ENCODE data around the gene EDNRB.
"Not testable (repeated sequence)": the region's sequence is repeated elsewhere in the genome, so short reads cannot be mapped to it uniquely, and the experiment has no call there.

EDNRB gene

DNA sequence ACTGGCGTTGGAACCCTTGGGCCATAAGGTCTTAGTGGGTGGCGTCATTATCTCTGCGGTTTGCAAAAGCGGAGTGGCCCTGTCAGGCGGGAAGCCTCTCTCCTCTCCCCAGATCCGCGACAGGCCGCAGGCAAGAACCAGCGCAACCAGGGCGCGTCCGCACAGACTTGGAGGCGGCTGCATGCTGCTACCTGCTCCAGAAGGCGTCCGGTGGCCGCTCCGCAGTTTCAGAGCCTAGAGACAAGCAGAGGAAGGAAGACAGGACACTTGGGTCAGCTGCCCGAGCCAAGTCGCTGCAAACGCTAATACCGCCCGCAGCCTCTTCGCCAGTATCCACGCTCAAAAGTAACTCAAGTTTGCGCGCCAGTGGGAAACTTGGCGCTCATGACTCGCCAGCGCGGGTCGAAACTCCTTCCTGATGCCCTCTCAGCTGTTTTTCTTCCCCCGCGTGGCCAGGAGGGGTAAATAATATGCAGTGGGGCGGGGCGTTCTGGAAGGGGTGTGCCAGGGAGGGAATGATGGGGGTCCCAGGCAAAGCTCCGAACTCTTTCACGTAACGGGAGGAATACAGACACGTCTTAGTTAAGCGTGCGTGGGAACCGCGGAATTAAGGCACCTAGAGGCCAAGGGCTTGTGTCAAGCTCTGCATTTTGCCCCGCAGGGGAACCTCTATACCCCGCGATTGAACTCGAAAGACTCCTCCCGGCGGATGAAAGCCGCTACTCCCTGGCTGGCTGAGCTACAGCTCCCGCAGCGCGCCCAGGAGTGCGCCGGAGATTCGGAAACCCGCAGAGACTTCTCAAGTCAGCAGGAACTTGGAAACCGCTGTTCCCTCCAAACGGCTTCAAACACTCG, at the start of gene EDNRB:
Gene EDNRB (minus strand): TSS at position 441 of the 855 bp plus-strand sequence. CDS start 258 bp downstream, at position 183.
- peak; percentile 49 for DNase-seq

DNA sequence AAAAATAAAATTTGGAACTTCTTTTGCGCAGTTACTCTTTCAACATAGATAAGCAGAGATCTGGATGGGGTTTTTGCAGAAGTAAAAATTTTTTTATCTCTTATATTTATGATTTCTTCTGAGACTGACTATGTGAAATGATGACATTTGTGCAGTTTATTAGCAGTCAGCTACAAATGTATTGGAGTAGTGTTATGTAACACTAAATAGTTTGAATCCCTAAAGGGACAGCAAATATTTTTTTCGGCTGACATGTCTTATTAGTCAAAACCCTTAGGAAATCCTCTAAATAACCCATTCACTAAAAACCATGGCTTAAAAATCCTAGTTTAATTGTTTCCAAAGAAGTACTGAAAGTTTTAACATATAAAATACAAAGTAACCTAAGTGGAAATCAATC, 48.0 kb upstream of the EDNRB start:
- no peak for DNase-seq

DNA sequence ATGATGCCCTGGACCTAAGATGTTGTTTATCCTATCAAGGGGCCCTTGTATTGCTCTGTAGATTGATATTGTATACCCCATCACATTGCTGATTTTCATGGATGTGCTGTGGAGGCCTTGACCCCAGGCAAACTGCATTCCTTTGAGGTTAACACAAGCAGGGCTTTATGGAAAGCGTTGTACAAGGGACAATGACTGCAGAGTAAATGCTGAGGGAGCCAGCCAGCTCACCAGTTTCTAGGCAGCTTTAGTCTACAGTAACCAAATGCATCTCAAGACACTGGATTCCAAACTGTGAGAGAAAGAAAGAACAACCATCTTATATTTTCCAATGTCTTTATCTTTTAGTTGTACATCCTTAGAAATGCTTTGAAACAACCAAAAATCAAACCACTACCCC, 34.1 kb upstream of the EDNRB start:
- no peak for DNase-seq

DNA sequence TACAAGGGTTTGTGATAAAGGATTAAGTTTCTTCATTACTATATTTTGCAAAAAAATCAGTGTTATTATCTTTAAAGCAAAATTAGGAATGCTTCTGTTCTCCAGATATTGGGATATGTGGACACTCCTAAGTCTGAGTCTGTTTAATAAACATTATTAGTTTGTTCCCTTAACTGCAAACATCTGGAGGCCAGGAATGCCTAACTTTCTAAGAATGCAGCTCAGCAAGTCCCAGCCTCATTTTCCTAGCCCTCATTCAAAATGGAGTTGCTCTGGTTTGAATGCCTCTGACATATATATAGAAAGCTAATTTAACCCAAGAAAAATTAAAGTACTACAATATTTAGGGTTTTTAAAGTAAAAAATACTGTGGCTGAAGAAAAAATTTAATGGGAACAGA, 33.6 kb upstream of the EDNRB start:
- no peak for DNase-seq

DNA sequence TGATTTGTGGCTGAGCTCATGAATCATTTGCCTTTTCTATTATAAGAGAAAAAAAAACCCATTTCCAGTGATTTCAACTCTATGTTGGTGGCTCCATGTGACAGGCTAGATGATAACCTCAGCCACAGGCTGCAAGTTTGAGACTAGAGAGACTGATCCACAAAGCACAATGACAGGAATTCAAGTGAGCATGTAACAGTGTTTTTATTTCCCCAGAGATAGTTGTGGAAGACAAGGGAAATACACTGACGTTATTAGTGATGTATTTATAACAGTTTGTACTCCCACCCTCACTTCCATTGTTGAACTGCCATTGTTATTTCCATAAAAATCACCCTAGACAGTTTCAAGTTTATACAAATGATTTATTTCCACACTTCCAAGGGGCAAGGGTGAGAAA, 27.9 kb upstream of the EDNRB start:
- no peak for DNase-seq

DNA sequence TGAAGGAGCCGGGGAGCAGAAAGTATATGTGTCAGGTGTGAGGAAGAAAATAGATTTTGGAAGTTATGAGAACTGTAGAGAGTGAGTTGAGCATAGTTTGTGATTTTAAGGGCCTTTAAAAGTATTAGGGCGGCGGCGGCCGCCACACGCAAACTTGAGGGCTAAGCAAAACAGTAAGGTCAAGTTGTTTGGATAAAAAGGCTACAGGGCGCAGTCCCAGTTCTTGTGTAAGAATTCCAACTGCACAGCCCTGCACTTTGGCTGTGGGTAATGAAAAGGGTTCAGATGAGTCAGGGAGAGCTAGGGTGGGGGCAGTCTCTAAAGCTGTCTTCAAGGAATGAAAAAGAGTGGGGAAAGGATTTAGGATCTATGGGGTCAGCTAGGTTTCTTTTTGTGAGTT, 16.4 kb upstream of the EDNRB start:
- DNase-seq: not testable (repeated sequence)

DNA sequence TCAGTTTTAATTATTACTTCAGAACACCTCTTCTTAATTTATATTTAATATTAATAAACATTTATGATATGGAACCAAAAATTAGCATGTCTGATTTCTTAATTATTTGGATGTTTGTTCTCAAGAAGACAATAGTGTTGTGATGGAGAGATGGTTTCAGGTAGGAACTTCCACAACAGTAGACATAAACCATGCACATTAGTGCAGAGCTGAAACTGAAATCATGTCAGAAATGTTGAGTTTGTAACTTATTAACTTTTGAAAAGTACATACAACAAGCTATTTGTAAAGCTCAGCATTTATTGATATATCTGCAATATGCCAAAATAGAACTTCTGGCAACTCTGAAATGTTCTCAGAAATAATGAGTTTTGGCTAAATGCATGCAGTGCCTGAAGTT, 11.8 kb upstream of the EDNRB start:
- DNase-seq: no peak

DNA sequence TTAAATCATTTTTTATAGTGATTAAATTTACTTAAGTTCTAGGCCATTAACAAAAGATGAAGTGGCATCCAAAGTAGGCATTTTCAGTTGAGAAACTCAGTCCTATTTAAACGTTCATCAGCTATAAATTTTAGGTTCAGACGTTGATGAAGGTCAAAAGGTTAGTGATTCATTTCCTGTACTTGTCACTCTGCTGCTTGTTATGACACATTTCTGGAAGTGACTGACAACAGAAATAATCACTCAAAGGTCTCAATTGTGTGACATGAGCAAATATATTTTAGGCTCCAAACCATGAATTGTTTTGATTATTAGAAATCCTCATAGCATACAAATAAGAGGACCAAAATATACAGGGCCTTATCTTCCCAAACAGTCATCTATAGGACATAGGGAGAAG, 10.3 kb upstream of the EDNRB start:
- DNase-seq: no peak

DNA sequence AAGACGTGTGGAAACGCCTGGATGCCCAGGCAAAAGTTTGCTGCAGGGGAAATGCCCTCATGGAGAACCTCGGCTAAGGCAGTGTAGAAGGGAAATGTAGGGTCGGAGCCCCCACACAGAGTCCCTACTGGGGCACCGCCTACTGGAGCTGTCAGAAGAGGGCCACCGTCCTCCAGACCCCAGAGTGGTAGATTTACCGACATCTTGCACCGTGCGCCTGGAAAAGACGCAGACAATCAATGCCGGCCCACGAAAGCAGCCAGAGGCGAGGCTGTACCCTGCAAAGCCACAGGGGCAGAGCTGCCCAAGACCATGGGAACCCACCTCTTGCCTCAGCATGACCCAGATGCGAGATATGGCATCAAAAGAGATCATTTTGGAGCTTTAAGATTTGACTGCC, 7.0 kb upstream of the EDNRB start:
- no peak for DNase-seq

DNA sequence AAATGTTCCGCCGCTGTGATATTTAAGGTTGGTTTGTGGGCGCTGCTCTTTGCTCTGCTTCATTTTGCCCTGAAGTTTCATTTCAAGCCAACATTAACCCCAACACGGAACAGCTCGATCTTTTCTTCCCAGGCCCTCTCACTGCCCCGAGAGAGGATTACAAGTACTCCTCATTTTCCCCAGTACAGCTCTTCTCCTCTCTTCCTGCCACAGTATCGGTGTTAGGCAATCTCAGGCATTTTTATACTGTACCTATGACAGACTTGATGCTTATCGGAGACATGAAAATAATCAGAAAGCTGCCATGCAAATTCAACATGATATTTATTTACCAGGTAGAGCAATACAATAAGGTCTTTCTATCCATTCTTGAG, 1.3 kb upstream of the EDNRB start:
- no peak for DNase-seq

DNA sequence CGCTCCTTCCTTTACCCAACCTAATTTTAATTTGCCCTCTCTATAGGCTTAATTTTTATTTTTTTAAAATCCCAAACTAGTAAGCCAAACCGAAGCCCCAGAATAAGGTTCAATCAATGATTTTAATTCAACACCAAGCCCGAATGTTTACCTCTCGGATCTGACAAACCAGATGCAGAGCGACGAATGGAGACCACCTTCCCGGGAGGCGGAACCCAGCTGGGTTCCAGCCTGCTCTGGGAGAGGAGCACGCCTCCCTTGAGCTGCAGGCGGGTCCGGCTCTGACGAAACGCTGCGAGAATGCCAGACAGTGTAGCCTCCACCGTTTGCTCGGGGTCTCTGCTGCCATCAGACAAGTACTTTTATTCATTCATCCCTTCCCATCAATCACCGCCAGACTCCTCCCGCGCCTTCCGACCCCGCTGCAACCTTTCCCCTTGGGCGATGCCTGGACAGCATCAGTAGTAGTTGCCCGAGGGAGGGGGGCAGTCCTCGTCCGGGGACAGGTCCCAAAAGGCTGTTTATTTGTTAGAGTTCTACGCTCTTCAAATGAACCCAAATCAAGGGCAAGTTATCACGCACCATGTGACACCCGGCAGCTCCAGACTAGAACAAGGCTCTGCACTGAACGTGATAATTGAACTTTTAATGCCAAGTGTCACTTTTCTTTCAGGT, 752 bp upstream of the EDNRB start:
- peak; percentile 53 for DNase-seq

DNA sequence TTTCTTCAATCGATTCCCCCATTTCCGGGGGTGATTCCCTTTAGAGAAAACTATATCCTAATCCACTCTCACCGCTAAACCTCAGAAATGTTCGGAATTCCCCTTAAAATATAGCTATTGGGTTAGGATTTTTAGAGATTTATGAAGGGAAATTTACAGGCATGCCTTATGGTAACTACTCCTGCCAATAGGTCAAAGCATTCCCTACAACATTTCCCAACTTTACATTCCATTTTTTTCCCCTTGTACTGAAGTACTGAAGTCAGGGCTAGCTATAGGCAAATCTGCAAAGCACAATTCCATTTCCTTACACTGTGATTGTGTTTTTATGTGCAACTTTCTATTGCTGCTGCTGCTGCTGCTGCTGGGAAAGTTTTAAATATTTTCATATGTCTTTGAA, 2.1 kb downstream of the EDNRB start:
- no peak for DNase-seq

DNA sequence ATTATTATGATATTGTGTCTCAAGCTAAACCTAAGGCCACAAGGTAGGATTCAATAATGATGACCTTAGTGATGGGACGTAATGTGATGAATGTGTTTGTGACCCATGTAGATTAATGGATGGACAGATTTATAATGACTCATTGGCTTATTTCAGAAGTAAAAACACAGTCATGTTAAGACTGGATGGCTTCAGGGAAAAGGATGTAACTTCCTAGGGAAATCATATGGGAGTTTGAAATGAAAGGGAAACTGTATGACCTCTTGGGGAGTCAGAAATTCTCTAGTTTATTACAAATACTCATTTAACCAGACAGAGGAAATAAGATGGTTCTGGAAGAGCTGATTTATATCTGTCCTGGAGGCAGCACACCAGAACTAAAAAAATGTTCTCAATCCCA, 2.9 kb downstream of the EDNRB start:
- no peak for DNase-seq

DNA sequence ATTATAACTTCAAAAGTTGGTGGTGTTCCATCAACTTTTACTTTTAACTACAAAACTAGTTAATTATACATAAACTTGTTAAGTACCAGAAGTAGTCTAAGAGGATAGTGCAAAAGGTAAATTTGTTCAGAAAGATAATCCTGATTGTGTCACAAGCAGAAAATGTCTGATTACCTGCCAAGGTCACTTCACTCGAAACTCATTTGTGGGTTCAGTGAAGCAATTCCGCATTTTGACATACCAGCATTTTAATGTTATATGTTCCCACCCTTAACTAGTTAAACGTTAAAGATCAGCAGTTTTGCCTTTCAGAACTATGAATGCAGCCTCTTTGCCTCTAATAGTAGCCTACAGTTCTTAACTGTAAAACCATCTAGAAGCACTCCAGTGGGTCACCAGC, 5.6 kb downstream of the EDNRB start:
- DNase-seq: no peak

DNA sequence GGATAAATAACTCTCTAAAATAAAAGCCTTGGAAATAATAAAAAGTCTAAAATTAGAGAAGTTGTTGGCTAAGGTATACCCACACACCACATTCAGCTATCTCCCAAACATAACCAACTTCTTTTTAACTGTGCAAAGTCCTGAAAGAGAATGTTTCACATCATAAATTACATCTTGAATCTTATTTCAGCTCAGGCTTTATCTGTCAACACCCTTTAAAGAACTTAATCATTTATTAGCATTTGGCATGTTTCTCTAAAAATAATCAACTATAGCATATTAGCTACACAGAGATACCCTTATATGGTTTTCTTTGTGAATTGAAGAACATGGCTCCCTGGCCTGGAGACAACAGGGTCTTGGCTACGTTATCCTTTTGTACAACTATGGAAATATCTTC, 6.9 kb downstream of the EDNRB start:
- DNase-seq: no peak

DNA sequence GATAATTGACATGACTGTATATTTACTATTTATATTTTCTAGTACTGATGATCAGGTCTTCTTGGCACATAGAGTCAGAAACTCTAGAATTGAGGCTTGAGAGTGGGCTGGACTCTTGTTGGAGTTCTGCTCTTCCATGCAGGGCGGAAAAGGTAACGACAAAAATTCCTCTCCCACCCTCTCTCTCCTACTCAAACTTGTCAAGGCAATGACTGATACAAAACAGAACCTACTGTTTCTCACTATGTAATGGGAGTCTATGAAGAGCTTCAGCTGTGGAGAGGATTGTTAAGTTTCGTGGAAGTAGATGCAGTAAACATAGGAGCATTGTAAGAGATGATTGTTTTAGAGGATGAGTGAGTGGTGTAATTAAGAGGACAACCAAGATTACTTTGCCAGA, 8.8 kb downstream of the EDNRB start:
- no peak for DNase-seq

DNA sequence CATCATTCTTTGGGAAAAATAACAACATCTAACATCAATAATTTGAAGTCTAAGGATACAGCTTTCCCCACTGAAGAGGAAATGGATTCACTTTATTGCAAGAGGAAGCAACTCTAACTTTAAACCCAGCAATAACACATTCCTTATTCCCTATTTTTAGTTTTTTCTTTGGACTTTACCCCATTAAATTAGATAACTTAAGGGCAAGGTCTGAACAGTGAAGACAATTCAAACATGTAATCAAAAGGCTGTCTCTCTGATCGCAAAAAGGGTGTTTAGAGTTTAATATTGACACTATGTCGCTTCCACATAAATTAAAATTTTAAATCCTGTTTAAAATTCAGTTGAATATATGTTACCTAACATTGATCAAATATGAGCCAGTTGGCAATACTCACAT, 10.1 kb downstream of the EDNRB start:
- no peak for DNase-seq

DNA sequence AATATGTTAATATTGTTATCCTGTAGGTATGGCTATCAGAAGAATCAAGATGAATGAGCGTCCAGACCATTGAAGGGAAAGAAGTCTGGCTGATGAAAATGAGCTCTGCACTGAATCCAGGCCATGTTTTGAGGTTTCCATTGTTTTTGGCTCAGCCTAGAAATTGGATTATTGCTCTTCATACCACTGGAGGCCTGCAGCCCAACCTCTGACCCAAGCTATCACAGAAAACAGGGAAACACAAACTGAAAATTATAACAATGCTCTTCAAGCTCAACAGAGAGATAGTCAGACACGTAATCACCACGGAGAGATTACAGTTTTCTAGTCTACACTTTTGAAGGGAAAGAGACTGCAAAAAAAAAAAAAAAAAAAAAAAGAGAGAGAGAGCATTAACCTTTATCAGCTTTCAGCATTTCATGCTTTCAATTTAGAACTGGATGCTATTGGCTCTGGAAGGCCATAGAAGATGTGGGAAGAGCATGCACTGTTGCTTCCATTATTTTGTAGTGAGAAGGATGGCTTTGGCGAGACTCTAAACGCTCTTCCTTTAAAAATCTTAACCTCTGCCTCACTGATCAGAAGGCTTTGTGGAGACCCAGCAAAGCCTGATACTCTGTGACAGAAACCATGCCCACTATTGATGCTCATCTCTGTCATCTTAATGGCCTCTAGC, 10.8 kb downstream of the EDNRB start:
- DNase-seq: no peak

DNA sequence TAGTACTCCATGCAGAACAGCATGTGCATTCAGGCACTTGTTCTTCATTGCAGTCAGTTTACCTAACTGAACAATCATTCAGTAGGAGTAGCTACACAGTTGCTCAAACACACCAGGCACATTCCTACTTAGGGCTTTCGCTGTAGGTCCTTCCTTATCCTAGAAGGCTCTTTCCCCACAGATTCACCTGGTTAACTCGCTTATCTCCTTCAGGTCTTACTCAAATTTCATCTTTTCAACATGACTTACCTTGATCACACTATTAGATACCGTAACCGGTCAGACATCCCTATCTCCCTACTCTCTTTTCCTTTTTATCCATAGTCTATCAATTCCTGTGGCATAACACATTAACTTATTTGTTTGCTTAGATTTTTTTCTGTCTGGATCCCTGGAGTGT, 14.6 kb downstream of the EDNRB start:
- no peak for DNase-seq

DNA sequence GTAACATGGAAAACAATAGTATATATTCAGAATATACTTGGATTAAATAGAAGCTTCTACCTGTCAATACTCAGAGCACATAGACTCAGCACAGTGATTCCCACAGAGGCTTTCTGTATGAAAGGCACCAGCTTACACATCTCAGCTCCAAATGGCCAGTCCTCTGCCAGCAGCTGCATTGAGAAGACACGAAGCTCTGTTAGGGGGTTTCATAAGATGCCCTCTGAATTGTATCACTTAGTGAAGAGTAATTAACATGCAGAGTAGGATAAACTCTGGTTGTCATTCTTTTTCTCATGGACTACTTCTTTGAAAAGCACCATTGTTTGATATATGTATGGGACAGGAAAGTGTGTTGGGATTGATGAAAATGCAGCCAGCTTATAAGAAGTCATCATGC, 15.2 kb downstream of the EDNRB start:
- no peak for DNase-seq

DNA sequence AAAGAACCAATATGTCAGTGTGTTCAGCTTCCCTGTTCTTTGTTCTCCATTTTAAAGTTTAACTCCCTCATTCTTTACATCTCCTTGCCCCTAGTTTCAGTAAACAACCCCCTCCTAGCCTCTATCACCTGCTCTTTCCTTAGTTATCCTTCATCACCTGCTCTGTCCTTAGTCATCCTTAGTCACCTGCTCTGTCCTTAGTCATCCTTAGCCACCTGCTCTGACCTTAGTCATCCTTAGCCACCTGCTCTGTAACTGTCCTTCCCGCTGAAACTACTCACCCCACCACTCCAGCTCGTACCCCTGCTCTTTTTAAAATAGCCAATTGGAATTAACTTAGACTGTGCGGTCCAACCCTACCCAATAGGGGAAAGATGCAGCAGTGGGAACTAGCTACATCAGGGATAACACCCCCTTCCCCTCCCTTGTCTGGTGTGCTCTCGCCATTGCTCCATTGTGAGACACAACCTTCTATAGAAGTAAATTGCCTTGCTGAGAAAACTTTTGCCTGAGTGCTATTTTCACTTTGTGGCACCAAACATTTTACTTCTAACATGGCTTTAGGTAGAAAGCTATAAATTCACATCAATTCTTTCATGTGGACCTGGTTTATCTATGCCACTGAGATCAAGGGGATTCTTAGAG, 16.2 kb downstream of the EDNRB start:
- no peak for DNase-seq

DNA sequence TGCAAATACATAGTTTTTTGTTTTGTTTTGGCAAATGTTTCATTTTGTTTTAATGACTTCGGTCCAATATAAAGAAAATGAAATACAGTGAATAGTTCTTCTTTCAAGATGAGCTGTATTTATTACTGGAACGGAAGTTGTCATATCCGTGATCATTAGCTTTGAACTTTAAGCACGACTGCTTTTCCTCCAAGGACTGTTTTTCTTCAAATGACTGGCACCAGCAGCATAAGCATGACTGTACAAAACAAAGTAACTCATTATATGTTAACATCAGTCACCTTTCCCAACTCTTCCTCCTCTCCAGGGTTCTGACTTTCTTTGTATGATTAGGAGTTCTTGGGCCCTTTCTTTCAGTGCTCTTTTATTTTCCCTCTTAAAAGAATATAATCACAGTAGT, 20.5 kb downstream of the EDNRB start:
- no peak for DNase-seq

DNA sequence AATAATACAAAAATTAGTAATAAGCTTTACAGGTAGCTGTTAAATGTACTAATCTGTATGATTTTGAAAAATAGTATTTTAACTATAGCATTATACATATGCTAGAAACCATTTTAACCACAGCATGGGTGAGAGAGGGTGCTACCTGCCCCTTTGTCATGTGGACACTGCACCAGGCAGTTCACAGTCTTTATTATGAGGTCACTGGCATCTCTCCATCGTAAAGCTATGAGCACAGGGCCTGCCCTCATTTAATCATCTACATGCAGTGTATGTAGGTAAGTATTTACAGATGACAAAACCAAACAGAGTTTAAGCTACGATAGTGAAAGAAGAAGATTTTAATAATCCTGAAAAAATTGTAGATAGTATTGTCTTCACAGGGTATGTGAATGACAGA, 21.7 kb downstream of the EDNRB start:
- DNase-seq: no peak

DNA sequence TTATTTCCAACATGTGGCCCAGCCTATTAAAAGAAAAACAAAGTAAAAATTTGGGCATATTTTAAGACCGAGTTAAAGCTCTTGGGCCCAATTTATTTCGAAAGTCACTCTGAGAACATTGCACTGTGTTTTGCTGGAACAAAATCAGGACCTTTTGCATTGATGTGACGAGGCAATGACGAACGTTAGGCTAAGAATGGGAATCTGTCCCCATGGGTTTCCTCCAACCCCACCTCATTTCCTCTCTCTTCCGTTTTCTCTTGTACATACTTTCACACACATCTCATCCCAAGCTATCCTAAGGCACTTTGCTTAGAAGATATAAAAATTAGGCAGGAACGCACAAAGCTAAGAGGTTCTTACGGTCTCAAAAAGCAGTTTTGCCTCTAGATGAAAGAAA, 22.1 kb downstream of the EDNRB start:
- no peak for DNase-seq
